T-helper 1 cell treated with Interleukin-12 subunit alpha and Interleukin-12 subunit beta and Interleukin-4 antibody, amounts not matched to agents 30 μg/mL and 1 μg/mL, for 36 hours (primary cell): ENCODE results near the gene RPP25L.
"Not testable (repeated sequence)": the region's sequence is repeated elsewhere in the genome, so short reads cannot be mapped to it uniquely, and the experiment has no call there.

Experiments
- H3K27ac Mint-ChIP-seq: one replicate; pipeline ENCODE4 v1.8.0; 2021; ENCODE audit warnings: mild to moderate bottlenecking, mixed read lengths
- H3K27me3 Mint-ChIP-seq: one replicate; pipeline ENCODE4 v1.8.0; 2021; ENCODE audit warnings: low read depth, mixed read lengths
- H3K36me3 Mint-ChIP-seq: one replicate; pipeline ENCODE4 v1.8.0; 2021; ENCODE audit warnings: low read depth, mixed read lengths
- H3K4me1 Mint-ChIP-seq: one replicate; pipeline ENCODE4 v1.8.0; 2021; ENCODE audit warnings: low read depth, mixed read lengths
- H3K4me3 Mint-ChIP-seq: one replicate; pipeline ENCODE4 v1.8.0; 2021; ENCODE audit warnings: mild to moderate bottlenecking, moderate library complexity, mixed read lengths
- H3K9me3 Mint-ChIP-seq: one replicate; pipeline ENCODE4 v1.8.0; 2021; ENCODE audit warnings: mixed read lengths

RPP25L gene

DNA sequence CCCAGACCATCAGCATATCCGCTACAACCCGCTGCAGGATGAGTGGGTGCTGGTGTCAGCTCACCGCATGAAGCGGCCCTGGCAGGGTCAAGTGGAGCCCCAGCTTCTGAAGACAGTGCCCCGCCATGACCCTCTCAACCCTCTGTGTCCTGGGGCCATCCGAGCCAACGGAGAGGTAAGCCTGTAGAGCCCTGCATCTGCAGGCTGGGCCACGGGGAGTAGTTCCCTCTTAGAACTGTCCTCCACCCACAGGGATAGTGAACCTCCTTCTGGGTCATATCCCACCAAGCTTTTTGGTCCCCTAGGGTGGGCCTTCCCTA is 35.1 kb upstream of the RPP25L start:
- H3K9me3 Mint-ChIP-seq: no peaks in the 10 kb centered on the region

DNA sequence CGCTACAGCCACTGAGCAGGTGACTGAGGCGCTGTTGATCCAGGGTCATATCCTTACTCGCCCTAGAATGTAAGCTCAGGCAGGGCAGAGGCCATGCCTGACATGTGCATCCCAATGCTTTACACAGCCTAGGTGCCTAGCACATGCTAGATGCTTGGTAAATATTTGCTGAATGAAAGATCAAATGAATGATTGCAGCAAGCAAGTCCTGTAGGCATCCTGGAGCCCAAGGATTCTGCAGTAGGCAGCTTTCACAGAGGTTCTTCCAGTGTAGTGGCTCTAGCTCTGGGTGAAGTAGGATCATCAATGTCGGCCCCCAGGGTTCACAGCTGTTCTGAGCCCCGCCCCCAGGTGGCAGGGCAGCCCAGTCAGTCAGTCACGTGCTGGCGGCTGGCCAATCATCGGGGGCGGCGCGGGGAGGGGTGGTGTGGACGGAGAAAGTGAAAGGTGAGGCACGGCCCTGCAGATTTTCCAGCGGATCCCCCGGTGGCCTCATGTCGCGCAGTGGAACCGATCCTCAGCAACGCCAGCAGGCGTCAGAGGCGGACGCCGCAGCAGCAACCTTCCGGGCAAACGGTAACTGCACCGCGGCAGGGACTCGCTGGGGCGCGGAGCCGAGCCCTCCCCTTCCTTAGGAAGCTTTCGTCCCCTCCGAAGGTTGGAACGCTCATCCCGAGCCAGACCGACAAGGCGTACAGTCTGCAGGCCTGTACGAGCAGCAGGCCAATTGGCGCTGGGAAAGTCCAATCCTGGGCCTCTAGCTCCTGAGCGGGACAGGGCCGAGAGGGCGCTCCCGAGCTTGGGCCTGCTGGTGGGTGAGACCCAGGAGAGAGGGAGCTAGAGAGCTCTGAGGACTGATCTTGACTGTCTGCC is 34.5 kb upstream of the RPP25L start, which contains the start of gene GALT:
TSS of gene GALT (plus strand) at position 465 of the 873 bp plus-strand sequence. CDS start at position 495, 30 bp downstream.
- peak within 1 kb of the TSS; percentile 81 for H3K27ac Mint-ChIP-seq
- peaks cover 31% of the 10 kb centered on the region for H3K36me3 Mint-ChIP-seq
- no peaks in the 10 kb centered on the region for H3K27me3 Mint-ChIP-seq
- peaks cover 25% of the 10 kb centered on the region for H3K4me1 Mint-ChIP-seq
- H3K9me3 Mint-ChIP-seq: no peaks in the 10 kb centered on the region
- H3K4me3 Mint-ChIP-seq: peak within 1 kb of the TSS; percentile 91

More for the DNA sequence above, 35.1 kb upstream of the RPP25L start:
- peak overlapping the region; percentile 81 for H3K27ac Mint-ChIP-seq
- H3K4me3 Mint-ChIP-seq: peak overlapping the region; percentile 91
- H3K27me3 Mint-ChIP-seq: no peaks in the 10 kb centered on the region
- H3K36me3 Mint-ChIP-seq: peaks cover 31% of the 10 kb centered on the region
- peaks cover 25% of the 10 kb centered on the region for H3K4me1 Mint-ChIP-seq

DNA sequence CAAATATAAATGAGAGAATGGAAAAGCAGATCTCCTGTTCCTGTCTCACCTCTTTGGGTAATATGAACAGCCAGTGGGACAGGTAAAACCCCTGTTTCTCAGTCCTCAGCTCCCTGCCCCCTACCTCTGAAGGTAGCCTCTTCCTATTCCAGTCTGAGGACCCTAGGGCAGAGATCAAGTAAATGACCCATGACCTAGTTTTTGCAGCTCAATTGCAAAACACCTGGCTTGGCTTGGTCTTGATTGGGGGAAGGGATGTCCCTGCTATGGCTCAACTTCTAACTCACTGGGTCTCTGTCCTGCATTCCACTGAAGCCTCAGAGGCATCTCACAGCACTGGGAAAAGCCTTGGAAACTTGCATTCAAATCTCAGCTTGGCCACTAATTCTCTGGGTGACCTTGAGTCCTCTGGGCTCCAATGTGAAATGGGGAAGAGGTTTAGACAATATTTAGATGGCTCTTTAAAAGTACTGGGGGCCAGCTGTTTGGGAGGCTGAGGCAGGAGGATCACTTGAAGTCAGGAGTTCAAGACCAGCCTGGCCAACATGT is 32.9 kb upstream of the RPP25L start:
- no peak overlapping the region for H3K27ac Mint-ChIP-seq
- H3K4me3 Mint-ChIP-seq: no peak overlapping the region
- peaks cover 25% of the 10 kb centered on the region for H3K36me3 Mint-ChIP-seq
- peaks cover 25% of the 10 kb centered on the region for H3K4me1 Mint-ChIP-seq
- no peaks in the 10 kb centered on the region for H3K9me3 Mint-ChIP-seq
- no peaks in the 10 kb centered on the region for H3K27me3 Mint-ChIP-seq

DNA sequence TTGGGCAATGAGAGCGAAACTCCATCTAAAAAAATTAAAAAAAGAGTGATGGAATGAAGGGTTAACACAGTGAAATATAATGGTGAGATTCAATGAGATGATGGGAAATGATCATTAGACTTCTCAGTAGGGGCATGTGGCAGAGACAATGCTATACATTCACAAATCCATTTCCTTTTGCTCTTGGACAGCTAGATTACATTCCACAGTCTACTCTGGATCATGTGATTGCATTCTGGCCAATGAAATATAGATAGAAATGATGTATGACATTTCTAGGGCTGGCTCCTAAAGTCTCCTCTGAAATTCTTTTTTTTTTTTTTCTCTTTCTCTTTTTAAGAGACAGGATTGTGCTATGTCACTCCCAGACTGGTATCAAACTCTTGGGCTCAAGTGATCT is 30.8 kb upstream of the RPP25L start:
- no peak overlapping the region for H3K4me3 Mint-ChIP-seq
- no peaks in the 10 kb centered on the region for H3K9me3 Mint-ChIP-seq
- H3K27ac Mint-ChIP-seq: no peak overlapping the region
- H3K27me3 Mint-ChIP-seq: no peaks in the 10 kb centered on the region
- peaks cover 5% of the 10 kb centered on the region for H3K36me3 Mint-ChIP-seq
- peaks cover 23% of the 10 kb centered on the region for H3K4me1 Mint-ChIP-seq

DNA sequence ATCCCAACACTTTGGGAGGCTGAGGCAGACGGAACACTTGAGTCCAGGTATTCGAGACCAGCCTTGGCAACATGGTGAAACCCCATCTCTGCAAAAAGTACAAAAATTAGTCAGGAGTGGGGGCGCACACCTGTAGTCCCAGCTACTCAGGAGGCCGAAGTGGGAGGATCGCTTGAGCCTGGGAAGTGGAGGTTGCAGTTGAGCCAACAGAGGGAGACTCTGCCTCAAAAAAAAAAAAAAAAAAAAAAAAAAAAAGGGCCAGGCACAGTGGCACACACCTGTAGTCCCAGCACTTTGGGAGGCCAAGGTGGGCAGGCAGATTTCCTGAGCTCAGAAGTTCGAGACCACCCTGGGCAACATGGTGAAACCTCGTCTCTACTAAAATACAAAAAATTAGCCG is 27.4 kb upstream of the RPP25L start:
- not testable (repeated sequence) for H3K4me3 Mint-ChIP-seq

DNA sequence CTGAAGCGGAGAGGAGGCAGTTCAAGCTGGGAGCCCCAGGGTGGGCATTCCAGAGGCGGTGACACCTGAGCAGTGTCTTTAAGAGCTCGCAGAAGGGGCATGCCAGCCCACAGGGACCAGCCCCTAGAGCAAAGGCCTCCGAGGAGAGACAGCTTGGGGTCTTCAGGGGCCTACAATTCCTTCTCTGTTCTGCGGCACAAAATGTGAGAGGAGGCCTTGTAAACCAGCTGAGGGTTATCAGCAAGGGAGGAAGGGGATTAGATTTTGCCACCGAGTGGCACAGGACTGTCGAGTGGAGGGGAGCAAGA is 26.2 kb upstream of the RPP25L start:
- Mint-ChIP-seq H3K4me1 (peaks cover 21% of the 10 kb centered on the region), H3K36me3 (peaks cover 9% of the 10 kb centered on the region), H3K9me3 (no peaks in the 10 kb centered on the region), H3K27ac (peak overlapping the region; percentile 89), H3K27me3 (no peaks in the 10 kb centered on the region), H3K4me3 (peak overlapping the region; percentile 86)

More for the DNA sequence above, 27.4 kb upstream of the RPP25L start:
- H3K36me3 Mint-ChIP-seq, H3K27ac Mint-ChIP-seq, H3K9me3 Mint-ChIP-seq, H3K27me3 Mint-ChIP-seq: not testable (repeated sequence)
- H3K4me1 Mint-ChIP-seq: peaks cover 18% of the 10 kb centered on the region

DNA sequence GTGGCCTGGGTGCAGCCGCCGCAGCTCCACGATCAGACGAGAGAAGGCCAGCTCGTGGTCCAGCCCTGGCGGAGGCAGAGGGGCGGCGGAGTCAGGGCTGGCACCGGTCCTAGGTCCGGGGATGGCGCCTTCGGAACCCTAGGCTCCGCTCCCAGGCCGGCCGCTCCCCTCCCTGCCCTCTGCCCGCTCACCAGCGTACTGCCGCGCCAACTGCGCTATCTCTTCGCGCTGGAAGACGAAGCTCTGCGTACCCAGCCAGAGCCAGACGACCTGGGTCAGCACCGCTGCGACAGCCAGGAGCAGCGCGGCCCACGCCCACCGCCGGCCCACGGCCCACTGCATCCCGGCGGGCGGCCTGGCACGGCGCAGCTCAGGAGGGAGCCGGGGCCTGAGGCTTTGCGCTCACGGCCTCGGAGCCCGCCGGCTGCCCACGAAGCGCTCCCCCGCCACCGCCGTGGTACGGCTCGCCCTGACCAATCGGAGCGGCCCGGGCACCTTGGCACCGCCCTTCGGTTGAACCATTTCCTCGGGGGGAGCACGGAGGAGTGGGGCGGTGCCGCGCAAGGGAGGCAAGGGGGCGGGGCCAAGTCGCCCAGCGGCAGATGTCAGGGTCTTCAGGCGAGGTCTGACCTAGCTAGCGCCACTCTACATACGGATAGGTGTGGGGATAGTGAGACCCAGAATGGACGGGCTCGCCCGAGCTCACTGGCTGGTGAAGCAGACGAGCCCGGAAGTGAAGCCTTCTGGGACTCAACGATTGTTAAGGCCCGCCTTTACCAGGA is 25.6 kb upstream of the RPP25L start, which contains the start of gene SIGMAR1:
TSS of gene SIGMAR1 (minus strand) at position 432 of the 782 bp plus-strand sequence. CDS start at position 342, 90 bp downstream.
- Mint-ChIP-seq H3K27ac (peak within 1 kb of the TSS; percentile 89), H3K36me3 (peaks cover 9% of the 10 kb centered on the region), H3K4me3 (peak within 1 kb of the TSS; percentile 86), H3K9me3 (no peaks in the 10 kb centered on the region), H3K27me3 (no peaks in the 10 kb centered on the region), H3K4me1 (peaks cover 21% of the 10 kb centered on the region)

DNA sequence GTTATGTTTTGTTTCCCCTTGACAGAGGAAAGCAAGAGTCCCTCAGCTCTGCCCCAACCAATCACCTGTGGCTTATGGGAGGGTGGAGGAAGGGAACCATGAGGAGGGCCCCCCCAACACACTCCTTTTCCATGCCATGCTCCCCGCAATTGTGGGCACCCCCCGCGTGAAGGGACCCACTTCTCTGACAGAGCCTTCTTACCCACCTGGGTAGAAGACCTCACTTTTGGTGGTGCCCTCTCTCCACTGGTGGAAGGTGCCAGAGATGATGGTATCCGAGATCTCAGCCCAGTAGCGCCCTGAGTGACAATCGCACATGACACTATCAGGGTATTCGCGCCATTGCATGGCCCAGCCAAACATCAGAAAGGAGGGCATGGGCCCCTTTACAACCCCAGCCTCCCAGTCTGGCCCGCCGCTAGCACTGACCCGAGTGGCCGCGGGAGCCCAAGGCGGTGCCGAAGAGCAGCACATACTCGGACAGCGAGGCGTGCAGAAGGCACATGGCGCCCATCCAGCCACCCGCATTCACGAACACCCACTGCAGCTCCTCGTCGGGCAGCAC is 25.0 kb upstream of the RPP25L start:
- H3K4me1 Mint-ChIP-seq: peaks cover 21% of the 10 kb centered on the region
- peak overlapping the region; percentile 86 for H3K4me3 Mint-ChIP-seq
- H3K27ac Mint-ChIP-seq: peak overlapping the region; percentile 83
- H3K9me3 Mint-ChIP-seq: no peaks in the 10 kb centered on the region
- H3K36me3 Mint-ChIP-seq: peaks cover 9% of the 10 kb centered on the region
- no peaks in the 10 kb centered on the region for H3K27me3 Mint-ChIP-seq

DNA sequence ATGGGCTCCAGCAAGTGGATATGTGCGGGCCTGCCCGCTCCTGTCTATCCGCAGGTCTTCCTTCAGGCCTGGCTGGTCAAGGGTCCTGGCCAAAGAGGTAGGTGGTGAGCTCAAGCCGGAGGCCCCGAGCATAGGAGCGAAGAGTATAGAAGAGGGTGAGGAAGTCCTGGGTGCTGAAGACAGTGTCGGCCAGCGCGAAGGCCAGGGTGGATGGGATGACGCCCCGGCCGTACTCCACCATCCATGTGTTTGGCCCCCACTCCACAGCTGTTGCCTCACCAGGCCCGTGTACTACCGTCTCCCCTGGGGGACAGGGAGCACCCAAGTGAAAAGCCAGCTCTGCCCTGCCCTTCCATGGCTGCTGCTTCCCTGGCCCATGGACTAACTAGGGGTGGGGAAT is 23.7 kb upstream of the RPP25L start:
- Mint-ChIP-seq H3K4me1 (peaks cover 21% of the 10 kb centered on the region), H3K36me3 (peaks cover 9% of the 10 kb centered on the region), H3K27ac (peak overlapping the region; percentile 43), H3K9me3 (no peaks in the 10 kb centered on the region), H3K4me3 (peak overlapping the region; percentile 68), H3K27me3 (peaks cover 11% of the 10 kb centered on the region)

DNA sequence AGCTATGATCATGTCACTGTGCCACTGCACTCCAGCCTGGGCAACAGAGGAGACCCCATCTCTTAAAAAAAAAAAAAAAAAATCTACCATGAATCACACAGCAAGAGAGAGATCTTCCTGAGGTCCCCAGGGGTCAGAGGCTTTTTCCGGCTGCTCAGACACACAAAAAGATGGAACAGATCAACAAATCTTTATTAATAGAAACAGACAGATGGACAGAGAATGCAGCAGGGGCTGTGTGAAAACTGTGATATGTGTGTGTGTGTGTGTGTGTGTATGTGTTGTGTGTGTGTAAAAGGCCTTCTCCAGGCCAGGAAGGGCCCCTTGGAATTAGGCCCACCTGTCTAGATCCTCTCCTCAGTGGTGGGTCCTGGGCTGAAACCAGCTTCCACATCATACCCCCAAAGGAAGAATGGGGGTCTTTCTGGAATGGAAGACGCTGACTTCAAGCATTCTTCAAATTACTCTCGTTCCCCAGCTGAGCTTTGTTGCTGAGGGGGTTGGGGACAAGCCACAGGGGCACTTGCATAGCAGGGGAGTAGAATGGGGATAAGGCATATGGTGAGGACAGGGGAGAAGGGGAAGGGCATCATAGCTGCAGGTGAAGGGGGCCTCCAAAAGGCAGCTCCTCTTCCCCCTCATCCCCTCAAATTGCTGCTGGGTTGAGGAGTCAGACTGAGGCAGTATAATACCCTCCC is 22.8 kb upstream of the RPP25L start:
- H3K27me3 Mint-ChIP-seq: peaks cover 19% of the 10 kb centered on the region
- no peak overlapping the region for H3K27ac Mint-ChIP-seq
- H3K4me1 Mint-ChIP-seq: peaks cover 23% of the 10 kb centered on the region
- H3K4me3 Mint-ChIP-seq: no peak overlapping the region
- no peaks in the 10 kb centered on the region for H3K9me3 Mint-ChIP-seq
- peaks cover 11% of the 10 kb centered on the region for H3K36me3 Mint-ChIP-seq

DNA sequence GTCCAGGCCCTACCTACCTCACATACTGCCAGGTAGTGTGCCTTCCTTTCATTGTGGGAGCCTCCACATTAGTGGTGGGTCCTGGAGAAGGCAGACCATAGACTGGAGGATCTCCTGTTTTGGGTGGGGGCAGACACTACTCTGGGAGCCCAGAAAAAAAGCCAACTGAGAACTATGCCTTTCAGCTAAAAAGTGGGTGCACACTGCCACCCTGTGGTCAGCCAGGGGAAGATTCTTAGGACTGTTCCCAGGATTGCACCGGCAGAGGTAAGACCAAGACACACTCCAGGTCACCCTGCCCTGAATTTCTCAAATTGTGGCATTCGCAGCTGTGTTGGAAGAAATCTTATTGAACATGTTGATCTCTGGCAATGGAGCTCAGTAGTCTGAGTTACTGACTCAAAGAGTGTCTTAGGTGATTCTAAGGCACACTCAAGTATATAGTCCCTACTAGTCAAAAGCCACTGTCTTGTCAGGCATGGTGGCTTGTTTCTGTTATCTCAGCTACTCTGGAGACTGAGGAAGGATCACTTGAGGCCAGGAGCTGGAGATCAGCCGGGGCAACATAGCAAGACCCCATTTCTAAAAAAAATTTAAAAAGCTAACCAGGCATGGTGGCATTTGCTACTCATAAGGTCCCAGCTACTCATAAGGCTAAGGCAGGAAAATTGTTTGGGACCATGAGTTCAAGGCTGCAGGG is 22.1 kb upstream of the RPP25L start:
- H3K4me1 Mint-ChIP-seq: peaks cover 26% of the 10 kb centered on the region
- peaks cover 26% of the 10 kb centered on the region for H3K27me3 Mint-ChIP-seq
- H3K36me3 Mint-ChIP-seq: peaks cover 11% of the 10 kb centered on the region
- no peak overlapping the region for H3K4me3 Mint-ChIP-seq
- H3K9me3 Mint-ChIP-seq: no peaks in the 10 kb centered on the region
- H3K27ac Mint-ChIP-seq: no peak overlapping the region

DNA sequence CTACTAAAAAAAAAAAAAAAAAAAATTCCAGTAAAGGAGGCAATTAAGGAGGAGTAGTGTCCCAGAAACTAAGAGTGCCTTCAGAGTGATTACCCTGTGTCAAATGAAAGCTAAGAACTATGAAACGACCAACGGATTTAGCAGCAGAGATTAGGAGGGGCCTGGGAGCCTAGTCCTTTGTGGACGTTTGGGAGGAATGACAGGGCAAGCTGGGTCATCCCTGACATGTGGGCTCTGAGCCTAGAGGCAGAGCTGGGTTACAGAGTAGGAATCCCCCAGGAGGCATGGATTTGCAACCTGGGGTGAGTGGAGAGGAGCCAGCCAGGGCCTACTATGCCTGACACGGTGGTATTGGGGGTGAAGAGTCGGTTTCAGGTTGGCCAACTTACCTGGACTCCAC is 21.3 kb upstream of the RPP25L start:
- no peak overlapping the region for H3K27ac Mint-ChIP-seq
- H3K4me1 Mint-ChIP-seq: peaks cover 23% of the 10 kb centered on the region
- peaks cover 32% of the 10 kb centered on the region for H3K27me3 Mint-ChIP-seq
- H3K36me3 Mint-ChIP-seq: peaks cover 12% of the 10 kb centered on the region
- H3K9me3 Mint-ChIP-seq: no peaks in the 10 kb centered on the region
- no peak overlapping the region for H3K4me3 Mint-ChIP-seq

DNA sequence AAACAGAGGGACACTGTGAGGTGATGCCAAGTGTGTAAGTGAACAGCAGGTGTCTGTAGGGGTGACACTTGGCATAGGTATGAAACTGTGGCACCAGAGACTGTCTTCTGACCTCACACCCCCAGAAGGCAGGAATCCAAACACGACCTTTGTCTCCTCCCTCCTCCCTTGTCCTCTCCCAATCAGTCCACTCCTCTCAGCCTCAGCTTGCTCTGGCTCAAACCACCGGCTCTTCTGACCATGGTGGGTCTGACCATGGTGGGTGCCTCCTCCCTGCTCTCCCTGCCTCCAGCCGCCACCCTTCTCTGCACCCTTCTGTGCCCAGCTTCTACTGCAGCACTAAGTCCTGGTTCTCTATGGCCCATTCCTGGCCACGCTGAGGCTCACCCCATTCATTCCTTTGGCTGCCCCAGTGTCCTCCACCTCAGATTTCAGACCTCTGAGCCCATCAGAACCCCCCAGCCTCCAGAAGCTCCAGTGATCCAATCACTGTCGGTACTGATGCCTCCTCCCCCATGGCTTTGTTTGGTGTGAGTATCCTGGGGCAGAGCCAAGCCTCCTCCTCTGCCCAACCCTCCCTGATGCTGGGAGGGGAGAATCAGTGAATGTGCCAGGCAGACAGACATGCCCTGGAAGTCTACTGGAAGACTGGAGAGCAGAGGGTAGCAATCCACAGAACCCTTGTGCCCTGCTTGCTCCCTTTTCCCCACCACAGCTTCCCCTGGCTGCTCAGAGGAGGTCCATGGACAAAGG is 18.7 kb upstream of the RPP25L start:
- Mint-ChIP-seq H3K9me3 (no peaks in the 10 kb centered on the region), H3K27me3 (peaks cover 56% of the 10 kb centered on the region), H3K36me3 (peaks cover 10% of the 10 kb centered on the region), H3K4me3 (peak overlapping the region; percentile 10), H3K4me1 (peaks cover 14% of the 10 kb centered on the region), H3K27ac (no peak overlapping the region)
